D721Med (cell line): ENCODE data around the gene PRR18.

Source experiments
- DNase-seq: peaks from one replicate; pipeline ENCODE4 v3.0.0; 2011; ENCODE audit warnings: low spot score; ENCODE audit not compliant: insufficient read length
- FAIRE-seq: peaks from 2 replicates; lab custom pipeline; 2011; peaks lifted over from hg19 to GRCh38; lab: Jason Lieb, UNC
- TF ChIP-seq, protein P1 (sequence below): IDR thresholded peaks from 2 replicates; pipeline ENCODE4 v1.5.1; 2012; ENCODE audit warnings: mild to moderate bottlenecking, control low read depth; ENCODE audit not compliant: insufficient read depth; ENCODE audit errors: missing control alignments

The PRR18 gene

DNA sequence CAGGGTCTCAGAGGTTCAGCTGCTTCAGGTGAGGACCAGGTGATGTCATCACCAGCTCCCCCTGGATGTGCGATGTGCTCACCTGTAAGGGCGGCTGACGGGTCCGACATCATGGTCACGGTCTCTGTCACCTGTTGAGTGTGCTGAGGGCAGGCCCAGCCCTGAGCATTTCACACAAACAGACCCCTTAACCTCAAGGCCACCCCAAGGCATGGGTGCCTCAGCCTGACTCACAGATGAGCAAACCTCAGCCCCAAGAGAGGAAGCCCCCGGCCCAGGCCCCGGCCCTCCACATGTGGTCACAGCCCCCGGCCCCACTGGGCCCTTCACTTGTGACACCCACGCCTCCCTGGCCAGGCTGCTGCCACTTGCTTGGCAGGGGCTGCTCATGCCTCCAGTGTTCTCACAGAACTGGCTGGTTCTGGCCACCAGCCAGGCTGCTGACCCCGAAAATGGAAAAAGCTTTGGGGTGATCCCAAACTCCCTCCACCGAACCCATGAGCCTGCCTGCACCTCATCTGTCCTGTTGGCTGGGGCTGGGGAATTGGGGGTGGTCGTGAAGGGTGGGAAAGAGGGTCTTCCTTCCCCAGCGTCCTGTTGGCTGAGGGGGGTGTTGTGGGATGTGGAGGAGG is 33.3 kb downstream of the PRR18 start:
- no peak for DNase-seq
- TF ChIP-seq, protein P1, sequence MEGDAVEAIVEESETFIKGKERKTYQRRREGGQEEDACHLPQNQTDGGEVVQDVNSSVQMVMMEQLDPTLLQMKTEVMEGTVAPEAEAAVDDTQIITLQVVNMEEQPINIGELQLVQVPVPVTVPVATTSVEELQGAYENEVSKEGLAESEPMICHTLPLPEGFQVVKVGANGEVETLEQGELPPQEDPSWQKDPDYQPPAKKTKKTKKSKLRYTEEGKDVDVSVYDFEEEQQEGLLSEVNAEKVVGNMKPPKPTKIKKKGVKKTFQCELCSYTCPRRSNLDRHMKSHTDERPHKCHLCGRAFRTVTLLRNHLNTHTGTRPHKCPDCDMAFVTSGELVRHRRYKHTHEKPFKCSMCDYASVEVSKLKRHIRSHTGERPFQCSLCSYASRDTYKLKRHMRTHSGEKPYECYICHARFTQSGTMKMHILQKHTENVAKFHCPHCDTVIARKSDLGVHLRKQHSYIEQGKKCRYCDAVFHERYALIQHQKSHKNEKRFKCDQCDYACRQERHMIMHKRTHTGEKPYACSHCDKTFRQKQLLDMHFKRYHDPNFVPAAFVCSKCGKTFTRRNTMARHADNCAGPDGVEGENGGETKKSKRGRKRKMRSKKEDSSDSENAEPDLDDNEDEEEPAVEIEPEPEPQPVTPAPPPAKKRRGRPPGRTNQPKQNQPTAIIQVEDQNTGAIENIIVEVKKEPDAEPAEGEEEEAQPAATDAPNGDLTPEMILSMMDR, result no peak
- no peak for FAIRE-seq

DNA sequence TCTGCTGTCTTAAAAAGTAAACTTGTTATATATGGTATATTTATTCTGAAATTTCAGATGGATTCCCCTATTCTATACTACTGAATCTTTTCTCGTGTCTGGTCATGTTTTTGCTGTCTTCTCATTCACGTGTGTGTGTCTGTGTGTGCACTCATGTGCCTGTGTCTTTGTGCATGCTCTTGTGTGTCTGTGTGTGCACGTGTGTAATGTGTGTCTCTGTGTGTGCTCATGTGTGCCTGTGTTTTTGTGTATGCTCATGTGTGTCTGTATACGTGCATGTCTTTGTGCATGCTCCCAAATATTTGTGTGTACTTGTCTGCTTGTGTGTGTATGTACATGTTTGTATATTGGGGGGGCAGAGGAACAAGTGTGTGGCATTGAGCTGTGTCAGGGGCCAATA is 34.0 kb downstream of the PRR18 start:
- no peak for DNase-seq
- TF ChIP-seq, protein P1, result no peak
- no peak for FAIRE-seq

DNA sequence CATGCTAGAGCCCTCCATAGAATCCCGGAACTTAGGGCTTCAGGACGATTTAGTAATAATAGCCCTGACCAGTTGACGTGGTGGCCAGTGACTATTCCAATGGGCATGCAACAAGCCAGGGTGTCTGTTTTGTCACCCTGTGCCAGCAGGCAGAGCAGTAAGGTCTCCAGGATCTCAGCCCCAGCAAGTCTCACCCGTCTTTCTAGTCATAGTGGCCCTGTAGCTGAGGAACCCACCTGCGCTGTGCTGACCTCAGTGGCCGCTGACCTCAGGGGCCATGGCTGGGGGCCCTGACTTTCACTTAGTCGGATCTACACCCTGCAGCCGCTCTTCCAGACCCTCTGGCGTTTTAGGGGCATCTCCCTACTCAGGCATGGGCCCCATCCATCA is 36.8 kb downstream of the PRR18 start:
- FAIRE-seq (no peak), DNase-seq (no peak)
- TF ChIP-seq, protein P1, result no peak

DNA sequence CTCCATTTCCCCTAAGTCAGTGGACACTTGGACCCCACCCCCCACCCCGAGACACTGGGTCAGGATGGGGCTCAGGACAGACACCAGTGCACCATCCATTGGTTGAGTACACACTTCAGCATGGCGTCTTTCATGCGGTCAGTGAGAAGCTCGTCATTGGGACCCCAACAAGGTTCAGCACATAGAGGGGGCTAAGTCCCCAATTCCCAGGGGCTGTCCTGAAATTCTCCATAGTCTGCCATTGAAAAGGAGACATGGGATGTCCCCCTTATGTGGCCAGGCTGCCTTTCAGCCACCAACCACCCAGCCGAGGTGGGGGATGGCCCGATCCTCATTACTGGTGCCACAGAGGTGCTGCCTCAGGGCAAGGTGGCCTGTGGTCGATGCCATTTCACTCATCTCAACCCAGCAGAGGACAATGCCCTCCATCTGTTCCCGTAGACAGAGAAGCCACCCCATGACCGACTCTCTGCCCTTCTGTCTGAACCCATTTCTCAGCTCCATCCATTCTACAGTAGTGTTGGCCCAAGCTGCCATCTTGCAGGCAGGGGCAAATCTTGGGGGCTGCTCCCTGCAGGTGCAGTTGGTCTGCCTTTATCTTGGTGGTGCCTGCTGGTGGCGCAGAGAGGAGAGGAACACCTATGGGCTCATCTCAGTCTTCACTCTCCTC is 37.4 kb downstream of the PRR18 start:
- TF ChIP-seq, protein P1, result no peak
- DNase-seq, result no peak
- no peak for FAIRE-seq

DNA sequence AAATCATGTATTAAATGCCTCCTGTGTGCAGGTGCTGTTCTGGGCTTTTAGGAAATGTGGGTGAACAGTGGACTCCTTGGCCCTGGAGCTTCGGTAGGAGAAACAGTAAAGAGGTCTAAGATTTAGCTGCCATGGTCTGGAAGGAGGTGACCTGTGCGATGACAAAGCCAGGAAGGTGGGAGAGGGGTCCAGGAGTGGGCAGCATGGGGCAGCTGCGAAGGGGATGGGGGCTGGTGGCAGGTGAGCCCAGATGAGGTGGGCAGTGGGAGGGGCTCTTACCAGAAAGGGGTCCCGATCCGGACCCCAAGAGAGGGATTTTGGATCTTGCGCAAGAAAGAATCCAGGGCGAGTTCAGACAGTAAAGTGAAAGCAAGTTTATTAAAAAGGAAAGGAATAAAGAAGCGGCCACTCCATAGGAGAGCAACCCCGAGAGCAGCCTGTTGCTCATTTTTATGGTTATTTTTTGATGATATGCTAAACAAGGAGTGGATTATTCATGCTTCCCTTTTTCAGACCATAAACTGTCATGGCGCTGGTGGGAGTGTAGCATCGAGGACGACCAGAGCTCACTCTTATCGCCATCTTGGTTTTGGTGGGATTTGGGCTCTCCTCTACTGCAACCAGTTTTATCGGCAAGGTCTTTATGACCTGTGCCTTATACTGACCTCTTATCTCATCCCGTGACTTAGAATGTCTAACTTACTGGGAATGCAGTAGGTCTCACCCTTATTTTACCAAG is 38.7 kb downstream of the PRR18 start:
- DNase-seq, result no peak
- TF ChIP-seq, protein P1, result no peak
- FAIRE-seq, result no peak

DNA sequence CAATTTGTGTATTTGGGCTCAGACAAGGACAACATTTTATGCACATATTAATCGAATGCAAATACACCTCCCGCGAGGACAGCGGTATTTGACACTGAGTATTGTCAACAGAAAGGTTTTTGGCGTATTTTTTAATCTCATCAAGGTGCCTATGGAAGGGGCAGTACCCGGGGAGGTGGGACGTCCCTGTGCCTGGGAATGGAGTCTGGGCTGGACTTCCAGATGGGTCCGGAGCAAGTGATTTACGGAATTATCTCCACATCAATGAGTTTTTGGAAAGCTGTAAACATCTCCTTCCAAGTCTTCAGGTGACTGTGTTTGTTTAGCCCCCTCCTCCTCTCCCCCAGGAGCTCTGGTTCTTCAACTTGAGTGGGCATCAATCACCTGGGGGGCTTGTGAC is 39.8 kb downstream of the PRR18 start:
- TF ChIP-seq, protein P1, result no peak
- DNase-seq (no peak), FAIRE-seq (no peak)
